Measurements from ENCODE around the gene LDB2. TPM values are rescaled to one million over a fixed set of nuclear protein-coding genes. Genes with fewer than 3 reads are reported as not detected.

The LDB2 gene
- total and polyA plus RNA-seq, 2 donors (not counting 3 experiments of a cell fraction or from before 2014, with no cell fraction given) = 127 to 223 TPM

GRCh38 chr4:16484711-16485110 lies 413.7 kb downstream of the LDB2 start:
- no peaks in the 10 kb centered on the region for H3K79me2 ChIP-seq (ENCODE audit: control insufficient read depth, insufficient read depth, low read length)
- H3K36me3 ChIP-seq (ENCODE audit: control insufficient read depth in 2 of 2, extremely low read depth in 1 of 2, insufficient read depth in 2 of 2, low read length in 2 of 2) = no peaks in the 10 kb centered on the region
- intact Hi-C loops (cut with micrococcal nuclease) = no loop called here
- no peaks in the 10 kb centered on the region for H3K9me3 ChIP-seq (replicated peaks; ENCODE audit: control insufficient read depth, insufficient read depth, low read length)
- ChIA-PET POLR2A (no interaction called here), CTCF (no interaction called here)
- no peak overlapping the region for H3K27ac ChIP-seq (ENCODE audit: insufficient read depth, low read depth, low read length)
- BruUV-seq (replicated peaks) = no TSS peak
- no peak overlapping the region for H3K4me3 ChIP-seq (replicated peaks in 1 of 3; ENCODE audit: insufficient read depth in 1 of 3, low read depth in 1 of 3, low read length in 3 of 3)
- no peak overlapping the region for H2AFZ ChIP-seq (ENCODE audit: low read depth, low read length)
- TF ChIP-seq JUN (IDR thresholded peaks at IDR 0.05; ENCODE audit: borderline replicate concordance, insufficient read depth, insufficient read length, low read depth) (no peak), CTCF (IDR thresholded peaks at IDR 0.05; ENCODE audit: extremely low read depth in 1 of 2, insufficient read depth in 1 of 2, low read depth in 1 of 2, low read length in 2 of 2) (no peak), FOS (IDR thresholded peaks at IDR 0.05; ENCODE audit: borderline replicate concordance, insufficient read depth, low read length) (no peak), EZH2 (IDR thresholded peaks at IDR 0.05; ENCODE audit: borderline replicate concordance, low read depth, low read length, severe bottlenecking) (no peak), POLR2A (IDR thresholded peaks at IDR 0.05; ENCODE audit: low read depth, low read length) (no peak), MYC (IDR thresholded peaks at IDR 0.05; ENCODE audit: low read depth, low read length) (no peak), POLR2AphosphoS5 (IDR thresholded peaks at IDR 0.05; ENCODE audit: insufficient read depth, low read depth, low read length) (no peak), GATA2 (IDR thresholded peaks at IDR 0.05; ENCODE audit: insufficient read depth, insufficient read length, low read depth, low read length) (no peak), MAX (IDR thresholded peaks at IDR 0.05; ENCODE audit: insufficient read depth, insufficient read length) (no peak)
- FAIRE-seq (no peak), DNase-seq (ENCODE audit: low read depth, low spot score) (no peak)
- no peaks in the 10 kb centered on the region for H4K20me1 ChIP-seq (replicated peaks; ENCODE audit: control insufficient read depth, extremely low read depth, insufficient read depth, low read length)
- H3K27me3 ChIP-seq (ENCODE audit: control insufficient read depth in 2 of 2, insufficient read depth in 2 of 2, low read length in 2 of 2) = peaks cover 2 to 7% of the 10 kb centered on the region in 2 experiments
- H3K9ac ChIP-seq (replicated peaks; ENCODE audit: extremely low read depth, insufficient read depth, low read length) = no peak overlapping the region
- no peaks in the 10 kb centered on the region for H3K9me1 ChIP-seq (replicated peaks; ENCODE audit: control insufficient read depth, extremely low read depth, insufficient read depth, low read length)
- H3K4me2 ChIP-seq (ENCODE audit: insufficient read depth, low read length) = no peak overlapping the region
- H3K4me1 ChIP-seq (ENCODE audit: control insufficient read depth, extremely low read depth, insufficient read depth, low read length) = no peaks in the 10 kb centered on the region
- dilution Hi-C loops (cut with MboI; ENCODE audit: extremely low pct_ligation_motif_present, low sequenced_read_pairs) = no loop called here
